HL-60/S4 treated with phorbol 12-myristate 13-acetate at 8.2 ng/mL for 4 days and 3 days (cell line): ENCODE data around the gene UNC13A.

Source experiments
- in situ Hi-C: fragments of 300-500 bp; cut with MboI; formaldehyde crosslinking; loops from 2 replicates; pipeline ENCODE4 v1.15.0; 2022; ENCODE audit warnings: low sequenced_read_pairs

The UNC13A gene

DNA sequence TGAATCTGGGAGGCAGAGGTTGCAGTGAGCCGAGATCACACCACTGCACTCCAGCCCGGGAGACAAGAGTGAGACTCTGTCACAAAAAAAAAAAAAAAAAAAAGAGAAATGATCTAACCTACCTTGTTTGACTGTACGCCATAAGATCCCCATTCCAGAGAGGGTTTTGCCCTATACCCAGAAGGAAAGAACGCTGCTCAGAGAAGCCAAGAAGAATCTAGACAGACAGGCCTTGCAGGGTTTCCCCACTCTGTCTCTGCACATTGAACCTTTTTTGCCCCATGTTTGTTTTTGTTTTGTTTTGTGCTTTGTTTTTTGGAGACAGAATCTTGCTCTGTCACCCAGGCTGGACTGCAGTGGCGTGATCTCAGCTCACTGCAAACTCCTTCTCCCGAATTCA lies 23.7 kb upstream of the UNC13A start:
- in situ Hi-C loops = no loop called here

DNA sequence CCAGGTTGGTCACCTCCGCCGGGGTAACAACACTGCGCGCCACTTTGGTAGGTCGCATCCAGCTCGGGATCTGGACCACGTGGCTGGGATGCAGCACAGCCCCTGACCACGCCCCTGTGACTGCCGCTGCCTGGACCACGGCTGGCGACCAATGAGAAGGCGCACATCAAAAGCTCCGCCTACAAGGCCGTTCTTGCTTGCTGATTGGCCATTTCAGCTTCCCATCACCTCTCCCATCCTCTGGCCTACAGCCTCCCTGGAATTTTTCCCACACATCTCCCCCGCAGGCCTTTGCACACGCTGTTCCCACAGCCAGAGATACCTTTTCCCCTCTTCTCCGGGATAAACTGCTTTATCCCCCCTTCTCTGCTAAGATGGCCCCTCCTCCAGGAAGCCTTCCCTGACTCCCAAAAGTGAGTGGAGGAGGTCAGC lies 18.6 kb upstream of the UNC13A start:
- in situ Hi-C loops = no loop called here

- in situ Hi-C loops = no loop called here
Observed at GRCh38 chr19:17703824-17704463, 15.8 kb upstream of the UNC13A start.

DNA sequence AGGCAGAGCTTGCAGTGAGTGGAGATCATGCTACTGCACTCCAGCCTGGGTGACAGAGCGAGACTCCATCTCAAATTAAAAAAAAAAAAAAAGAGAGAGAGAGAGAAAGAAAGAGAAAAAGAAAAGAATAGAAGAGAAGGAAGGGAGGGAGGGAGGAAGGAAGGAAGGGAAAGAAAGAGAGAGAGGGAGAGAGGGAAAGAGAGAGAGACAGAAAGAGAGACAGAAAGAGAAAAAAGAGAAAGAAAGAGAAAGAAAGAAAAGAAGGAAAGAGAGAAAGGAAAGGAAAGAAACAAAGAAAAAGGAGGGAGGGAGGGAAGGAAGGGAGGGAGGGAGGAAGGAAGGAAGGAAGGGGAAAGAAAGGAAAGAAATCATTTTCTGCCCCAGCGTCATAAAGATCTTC lies 7.0 kb upstream of the UNC13A start:
- in situ Hi-C loops = no loop called here

DNA sequence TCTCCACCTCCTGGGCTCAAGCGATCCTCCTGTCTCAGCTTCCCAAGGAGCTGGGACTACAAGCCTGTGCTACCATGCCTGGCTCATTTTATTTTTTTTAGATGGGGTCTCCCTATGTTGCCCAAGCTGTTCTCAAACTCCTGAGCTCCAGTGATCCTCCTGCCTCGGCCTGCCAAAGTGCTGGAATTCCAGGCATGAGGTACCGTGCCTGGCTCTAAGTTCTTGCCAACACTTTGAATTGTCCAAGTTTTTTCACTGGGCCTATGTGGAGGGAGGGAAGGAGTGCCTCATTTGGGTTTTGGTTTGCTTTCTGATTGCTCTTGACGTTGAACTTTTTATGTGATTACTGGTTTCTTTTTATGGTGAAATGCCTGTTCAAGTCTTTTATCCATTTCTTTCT lies 4.4 kb upstream of the UNC13A start:
- in situ Hi-C loops = no loop called here

- in situ Hi-C loops = no loop called here
Observed at GRCh38 chr19:17688853-17689595, 870 bp upstream of the UNC13A start.

GRCh38 chr19:17687141-17687856 lies 855 bp downstream of the UNC13A start:
- in situ Hi-C loops = no loop called here

DNA sequence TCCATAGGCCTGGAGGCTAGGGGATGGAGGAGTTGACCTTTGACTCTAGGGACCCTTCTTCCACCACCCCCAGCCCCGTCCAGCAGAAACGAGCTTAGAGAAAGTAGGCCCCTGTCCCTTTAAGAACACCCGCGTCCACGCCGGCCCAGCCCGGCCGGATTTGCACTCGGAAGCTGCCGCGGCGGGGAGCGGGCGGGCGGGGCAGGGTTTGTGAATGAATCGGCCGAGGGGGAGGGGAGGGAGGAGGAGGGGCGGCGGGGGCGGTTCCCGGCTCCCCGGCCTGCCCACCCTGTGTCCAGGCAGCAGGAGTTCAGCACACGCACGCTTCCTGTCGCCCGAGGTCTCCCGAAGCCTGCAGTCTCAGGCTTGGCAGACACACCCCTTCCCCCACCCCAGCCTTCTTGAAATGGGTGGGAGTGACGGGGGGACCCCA lies 1.5 kb downstream of the UNC13A start:
- in situ Hi-C loops = no loop called here

DNA sequence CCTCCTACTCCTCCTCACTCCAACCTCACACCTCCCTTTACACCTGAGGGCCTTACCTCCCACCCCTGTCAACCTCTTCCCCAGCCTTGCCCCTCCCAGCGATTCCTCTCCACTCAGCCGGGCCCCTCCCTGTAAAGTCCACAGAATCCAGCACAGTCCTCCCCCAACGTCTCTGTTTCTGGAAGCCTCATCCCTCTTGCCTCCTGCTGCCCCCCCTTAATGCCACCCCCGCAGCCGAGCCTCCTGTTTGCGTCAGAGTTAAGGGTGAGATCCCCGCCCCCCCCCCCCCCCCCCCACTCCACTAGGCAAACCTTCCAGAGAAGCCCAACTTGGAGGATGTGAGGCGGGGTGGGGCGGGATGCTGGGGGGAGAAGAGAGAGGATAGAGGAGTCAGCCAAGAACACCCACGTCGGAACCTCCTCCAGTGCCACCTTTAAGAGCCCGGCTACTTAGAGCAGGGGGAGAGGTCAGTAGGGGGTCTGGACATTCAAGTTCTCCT lies 2.1 kb downstream of the UNC13A start:
- in situ Hi-C loops = no loop called here

DNA sequence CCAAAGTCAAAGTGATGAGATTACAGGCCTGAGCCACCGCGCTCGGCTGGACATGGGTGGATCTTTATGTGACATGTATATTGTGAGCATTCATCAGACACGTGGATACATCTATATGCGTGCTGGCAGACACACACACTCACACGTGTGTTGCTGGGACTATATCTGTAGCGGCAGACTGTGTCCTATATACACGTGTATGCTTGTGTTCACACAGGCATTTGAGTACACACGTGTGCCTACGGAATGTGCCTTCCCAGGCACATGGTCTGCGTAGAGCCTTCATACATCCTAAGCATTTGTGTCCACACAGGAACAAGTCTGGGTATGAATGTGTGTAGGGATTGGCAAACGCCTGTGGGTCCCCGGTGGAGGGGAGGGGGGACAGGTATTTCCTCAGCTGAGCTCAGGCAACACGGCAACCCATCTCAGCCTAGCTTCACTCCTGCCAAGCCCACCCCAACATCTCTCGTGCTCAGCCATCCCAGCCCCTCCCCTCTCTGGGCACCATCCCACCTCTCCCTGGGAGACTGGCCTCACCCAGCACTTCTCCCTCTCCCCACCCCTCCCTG lies 2.6 kb downstream of the UNC13A start:
- in situ Hi-C loops = no loop called here

- in situ Hi-C loops = no loop called here
Observed at GRCh38 chr19:17684256-17684655, 3.9 kb downstream of the UNC13A start.

GRCh38 chr19:17683078-17683477 lies 5.1 kb downstream of the UNC13A start:
- in situ Hi-C loops = no loop called here

DNA sequence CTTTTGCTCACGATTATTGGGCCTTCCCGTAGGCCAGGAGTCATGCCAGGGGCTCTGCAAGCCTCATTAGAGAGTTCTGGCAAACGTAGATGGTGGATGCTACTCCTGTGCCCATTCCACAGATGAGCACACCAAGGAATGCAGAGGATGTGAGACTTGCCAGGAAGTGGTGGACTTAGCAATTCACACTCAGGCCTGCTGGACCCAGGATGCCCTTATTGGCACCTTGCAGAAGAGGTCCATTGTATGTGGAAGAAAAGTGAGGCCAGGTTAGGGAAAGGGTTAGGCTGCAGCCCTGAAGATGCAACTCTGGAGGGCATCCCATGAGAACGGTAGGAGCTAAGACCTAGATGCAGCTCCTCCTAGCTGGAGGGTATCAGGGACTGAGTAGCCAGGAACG lies 5.9 kb downstream of the UNC13A start:
- in situ Hi-C loops = no loop called here

GRCh38 chr19:17681505-17682125 lies 6.5 kb downstream of the UNC13A start:
- in situ Hi-C loops = no loop called here

DNA sequence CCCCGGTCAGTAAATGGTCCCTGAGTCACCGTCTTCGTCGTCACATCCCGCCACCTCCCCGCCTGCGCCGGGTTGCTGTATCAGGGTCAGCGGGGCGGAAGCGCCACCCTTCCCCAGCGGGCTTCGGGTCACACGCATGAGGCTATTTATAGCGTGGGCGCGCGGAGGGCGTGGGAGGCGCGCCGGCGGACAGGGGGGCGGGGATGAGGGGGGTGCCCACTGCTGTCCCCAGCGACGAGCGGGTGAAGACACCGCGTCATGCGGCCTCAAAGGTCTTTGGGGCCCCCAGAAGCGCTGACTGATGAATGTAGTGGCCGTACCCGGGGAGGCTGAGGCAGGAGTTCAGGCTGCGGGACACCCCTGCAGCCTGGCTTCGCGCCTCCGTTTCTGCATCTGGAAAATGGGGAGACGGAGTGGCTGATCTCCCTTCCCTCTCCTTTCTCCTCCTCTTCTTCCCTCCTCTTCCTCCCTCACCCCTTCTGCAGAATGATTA lies 7.9 kb downstream of the UNC13A start:
- in situ Hi-C loops = no loop called here

DNA sequence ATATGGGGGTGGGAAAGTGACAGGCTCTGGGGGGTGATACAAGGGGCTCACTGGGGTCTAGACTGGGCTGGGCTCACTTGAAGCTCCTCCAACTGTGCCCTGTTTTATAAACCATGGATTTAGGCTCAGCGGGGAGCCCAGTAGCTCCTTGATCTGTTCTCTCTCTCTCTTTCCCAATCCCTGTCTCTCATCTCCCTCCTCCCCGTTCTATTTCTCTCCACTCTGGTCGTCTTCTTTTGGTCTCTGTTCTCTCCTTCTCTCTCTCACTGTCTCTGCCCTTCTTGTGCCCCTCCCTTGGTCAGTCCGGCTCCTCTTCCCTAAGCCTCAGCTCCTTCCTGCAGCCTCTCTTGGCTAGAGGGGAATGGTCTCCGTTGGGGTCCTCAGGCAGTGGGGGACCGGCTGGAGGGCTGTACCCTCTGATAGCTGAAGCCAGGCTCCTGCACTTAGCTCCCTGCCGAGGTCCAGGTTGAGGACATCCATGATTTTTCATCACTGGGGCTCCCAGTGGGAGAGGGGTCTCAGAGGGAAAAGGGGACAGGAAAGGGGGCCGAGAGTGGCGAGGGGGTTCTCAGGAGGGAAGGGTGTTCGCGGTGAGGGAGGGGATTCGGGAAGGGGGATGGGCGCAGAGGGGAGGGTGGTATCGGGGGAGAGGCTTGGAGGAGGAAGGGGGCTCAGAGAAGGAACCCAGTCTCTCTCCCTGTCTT lies 8.5 kb downstream of the UNC13A start:
- in situ Hi-C loops = no loop called here

- in situ Hi-C loops = no loop called here
Observed at GRCh38 chr19:17678836-17679235, 9.3 kb downstream of the UNC13A start.

- in situ Hi-C loops = no loop called here
Observed at GRCh38 chr19:17677002-17677401, 11.2 kb downstream of the UNC13A start.

DNA sequence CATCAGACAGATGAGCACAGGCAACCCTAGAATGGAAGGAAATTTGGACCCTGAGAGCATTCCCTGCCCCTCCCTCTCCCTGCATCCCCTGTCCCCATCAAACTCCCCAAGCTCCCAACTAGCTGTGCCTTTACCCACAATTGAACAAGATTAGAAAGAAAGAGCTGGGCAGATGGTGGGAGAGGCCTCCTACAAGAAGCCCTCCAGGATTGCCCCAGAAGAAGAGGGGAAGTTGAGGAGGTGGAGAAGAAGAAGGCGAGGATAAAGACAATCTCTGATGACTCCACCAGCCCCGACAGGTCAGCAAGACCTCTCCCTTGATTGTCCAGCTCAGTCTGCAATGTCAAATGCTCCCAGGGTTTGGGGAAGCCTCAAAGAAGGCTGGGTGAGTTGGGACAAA lies 11.9 kb downstream of the UNC13A start:
- in situ Hi-C loops = no loop called here
